Measurements from ENCODE around the gene CCDC157. TPM values are rescaled to one million over a fixed set of nuclear protein-coding genes. Genes with fewer than 3 reads are reported as not detected.

The CCDC157 gene
- total and polyA plus RNA-seq, 9 of the 15 experiments (the other 6 are each of a cell fraction or from before 2014, with no cell fraction given) = 0.04 to 1.3 (median 0.68) TPM

DNA sequence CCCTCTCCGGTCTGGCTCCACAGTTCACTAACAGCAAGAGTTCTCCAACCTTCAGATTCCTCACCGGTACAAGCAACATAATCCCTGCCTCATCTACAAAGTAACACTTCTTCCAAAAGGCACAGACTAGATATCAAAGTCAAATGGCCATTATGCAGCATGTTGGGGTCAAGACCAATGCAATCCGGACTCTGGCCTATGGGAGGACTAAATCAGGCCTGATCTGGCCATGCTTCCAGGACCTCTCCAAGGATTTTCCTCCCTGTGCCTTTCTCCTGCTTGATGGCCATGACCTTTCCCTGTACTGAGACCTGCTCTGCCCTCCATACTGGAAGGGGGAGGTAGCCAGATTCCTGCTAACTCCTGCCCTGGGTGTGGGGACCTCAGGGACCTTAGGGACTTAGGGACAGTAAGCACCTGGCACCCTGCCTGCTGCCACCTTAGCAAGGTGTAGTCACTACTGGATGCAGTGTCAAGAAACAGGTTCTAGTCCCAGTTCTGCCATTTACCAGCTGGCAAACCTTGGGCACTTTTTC, 36.7 kb upstream of the CCDC157 start:
- TF ChIP-seq ZNF780A (CRISPR knock-in tag; IDR thresholded peaks at IDR 0.05) = no peak
- TF ChIP-seq MCM2 (IDR thresholded peaks at IDR 0.05; ENCODE audit: low read depth) = no peak
- TF ChIP-seq, protein P1, sequence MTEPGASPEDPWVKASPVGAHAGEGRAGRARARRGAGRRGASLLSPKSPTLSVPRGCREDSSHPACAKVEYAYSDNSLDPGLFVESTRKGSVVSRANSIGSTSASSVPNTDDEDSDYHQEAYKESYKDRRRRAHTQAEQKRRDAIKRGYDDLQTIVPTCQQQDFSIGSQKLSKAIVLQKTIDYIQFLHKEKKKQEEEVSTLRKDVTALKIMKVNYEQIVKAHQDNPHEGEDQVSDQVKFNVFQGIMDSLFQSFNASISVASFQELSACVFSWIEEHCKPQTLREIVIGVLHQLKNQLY (CRISPR knock-in tag; conservative IDR thresholded peaks at IDR 0.05) = no peak
- no peak for TF ChIP-seq U2AF2 (optimal IDR thresholded peaks at IDR 0.05; ENCODE audit: low read depth, low read length)
- no peak for TF ChIP-seq KHSRP (IDR thresholded peaks at IDR 0.05)
- no peak for TF ChIP-seq DDX20 (tag; IDR thresholded peaks at IDR 0.05; ENCODE audit: low read depth)
- intact Hi-C loops (cut with micrococcal nuclease) (no loop called here), in situ Hi-C loops (cut with MboI) (no loop called here)
- CTCF ChIA-PET (ENCODE audit: low intra/inter-chr PET ratio) = no interaction called here
- DNase-seq (ENCODE audit: extremely low read depth in 1 of 4, low spot score in 3 of 4) = no peak
- Histone ChIP-seq H3K9me1 (ENCODE audit: control insufficient read depth, insufficient read depth, low read length) (no peaks in the 10 kb centered on the region), H3K27ac (ENCODE audit: extremely low read depth, low read depth, low read length) (no peak overlapping the region), H3K4me1 (replicated peaks in 1 of 2; ENCODE audit: control insufficient read depth in 2 of 2, insufficient read depth in 2 of 2, low read length in 2 of 2) (peaks cover 8 to 10% of the 10 kb centered on the region in 2 experiments; a peak in 4 of 5 replicates), H3K4me2 (ENCODE audit: insufficient read depth, low read length) (no peak overlapping the region), H2AFZ (ENCODE audit: low read depth, low read length) (no peak overlapping the region), H3K79me2 (ENCODE audit: control insufficient read depth, insufficient read depth, low read length) (peaks cover under 1% of the 10 kb centered on the region; the same call in 1 of the 3 replicates), H3K4me3 (no peak overlapping the region), H3K27me3 (ENCODE audit: control insufficient read depth in 2 of 2, insufficient read depth in 2 of 2, low read length in 2 of 2) (no peaks in the 10 kb centered on the region), H3K9ac (ENCODE audit: insufficient read depth in 1 of 2, low read depth in 2 of 2, low read length in 2 of 2) (no peak overlapping the region), H4K20me1 (replicated peaks; ENCODE audit: control insufficient read depth, insufficient read depth, low read length) (0 out of 2 replicates have a peak, but pooled peaks cover 4% of the 10 kb centered on the region), H3K36me3 (ENCODE audit: control insufficient read depth, insufficient read depth, low read length) (peaks cover 3% of the 10 kb centered on the region; the same call in 2 of the 3 replicates), H3K9me3 (replicated peaks; ENCODE audit: control insufficient read depth, insufficient read depth, low read depth, low read length) (no peaks in the 10 kb centered on the region)
- no peak for ATAC-seq
- no peak for FAIRE-seq
- POLR2A ChIA-PET = interaction anchor here (1.0 to 1.3 kb wide), 3 partner anchors 8 to 15 kb away, joined by 4 to 6 read pairs (median 5); no protein-coding TSS in a partner anchor
- 90% methylated on average over 2 of the region's 3 CpGs for WGBS (ENCODE audit: insufficient coverage, low coverage, missing lambda C conversion rate)
- BruUV-seq (replicated peaks) = no TSS peak
